ENCODE data around the gene NUDC.

GRCh38 chr1:26921540-26922430 is at the start of gene NUDC:
- TF ChIP-seq CTCF (IDR thresholded peaks at IDR 0.05) (peak in 2 of 4 experiments; percentile 8 to 27), POLR2AphosphoS5 (IDR thresholded peaks at IDR 0.05) (peak; percentile 94), POLR2A (IDR thresholded peaks at IDR 0.05) (peak; percentile 79 to 86), EP300 (IDR thresholded peaks at IDR 0.05) (no peak)
